GM12891 (cell line): ENCODE data around the gene TTN.

Experiments used
- PAX5 ChIP-seq: IDR thresholded peaks from 2 replicates; pipeline ENCODE4 v1.6.1; 2011; ENCODE audit warnings: low read length, moderate library complexity, mild to moderate bottlenecking; ENCODE audit not compliant: insufficient read depth, severe bottlenecking
- POLR2A ChIP-seq: IDR thresholded peaks from 2 replicates; pipeline ENCODE4 v1.6.1; 2011; ENCODE audit warnings: low read depth, low read length, control low read depth
- POLR2AphosphoS5 ChIP-seq: IDR thresholded peaks from 2 replicates; pipeline ENCODE4 v1.6.1; 2011; ENCODE audit warnings: low read depth, low read length, control low read depth
- POU2F2 ChIP-seq: IDR thresholded peaks from 2 replicates; pipeline ENCODE4 v1.6.1; 2011; ENCODE audit warnings: low read depth, mild to moderate bottlenecking, control low read depth, low read length, moderate library complexity
- SPI1 ChIP-seq: IDR thresholded peaks from 2 replicates; pipeline ENCODE4 v1.6.1; 2011; ENCODE audit warnings: low read depth, low read length, control low read depth
- TAF1 ChIP-seq: IDR thresholded peaks from 2 replicates; pipeline ENCODE4 v1.6.1; 2011; ENCODE audit warnings: low read depth, low read length, control low read depth

GRCh38 chr2:178523596-178524134 lies 283.6 kb downstream of the TTN start:
- TF ChIP-seq POLR2A (no peak), TAF1 (no peak), POLR2AphosphoS5 (no peak), PAX5 (no peak), SPI1 (no peak), POU2F2 (no peak; the same call in 1 of the 2 replicates)
